Left lung (tissue), 10 donors: ENCODE results near the gene STOML1. TPM values are rescaled to one million over a fixed set of nuclear protein-coding genes. Genes with fewer than 3 reads are reported as not detected.

ENCODE experiments used
- ATAC-seq: fragments of 200-7000 bp; cut with Tn5 transposase; one replicate; pipeline ENCODE4 v1.9.1; 2020; ENCODE audit warnings: moderate library complexity
- DNase-seq, 4 donors: peaks; one replicate each; pipeline ENCODE4 v3.0.0-alpha.2; 2013 to 2020
- H3K27ac ChIP-seq, 2 donors: fragments of 200-600 bp; sonication (generic) in 1 of 2; one replicate each; pipeline versions ENCODE4 v1.5.0 to v1.8.0; 2020 to 2021
- H3K27me3 ChIP-seq, 2 donors: fragments of 200-600 bp; sonication (generic) in 1 of 2; one replicate each; pipeline versions ENCODE4 v1.5.0 to v1.8.0; 2020 to 2021
- H3K36me3 ChIP-seq, 2 donors: fragments of 200-600 bp; sonication (generic) in 1 of 2; one replicate each; pipeline versions ENCODE4 v1.5.0 to v1.8.0; 2020 to 2021
- H3K4me1 ChIP-seq, 2 donors: fragments of 200-600 bp; one replicate each; pipeline ENCODE4 v1.8.0; 2021
- H3K4me3 ChIP-seq, 2 donors: fragments of 200-600 bp; sonication (generic) in 1 of 2; one replicate each; pipeline versions ENCODE4 v1.5.0 to v1.8.0; 2020 to 2021; ENCODE audit warnings: mild to moderate bottlenecking in 1 of 2
- H3K9me3 ChIP-seq, 2 donors: fragments of 200-600 bp; sonication (generic) in 1 of 2; one replicate each; pipeline versions ENCODE4 v1.5.0 to v1.8.0; 2020 to 2021
- intact Hi-C, 2 donors: fragments of 100-400 bp; cut with DNase I; formaldehyde crosslinking; loops; one replicate each; pipeline versions ENCODE4 v1.11.2 to v1.14.2; 2022
- polyA plus RNA-seq, 6 donors: library from polyadenylated mRNA; unstranded; fragments of 120-200 nt; gene quantifications; one replicate each; pipeline ENCODE4 v1.2.1, GENCODE V29; 2013; ENCODE audit not compliant: insufficient read length in 6 of 6
- total RNA-seq, 2 donors: library from RNA; stranded (reverse); fragmentation: NEBNext Ultra II Directional; extraction: Animal tissue kit (Norgen Biotek cat#: 25700); gene quantifications; one replicate each; pipeline ENCODE4 v1.2.1, GENCODE V29; 2021
- TF ChIP-seq, protein P1 (sequence below), 2 donors: fragments of 200-600 bp; sonication (generic) in 1 of 2; IDR thresholded peaks; one replicate each; pipeline versions ENCODE4 v1.5.0 to v1.8.0; 2021; ENCODE audit warnings: antibody characterized with exemption in 2 of 2
- donor health status: DM: no; HTN: yes; CAD: no.
- donor health status: DM: no; HTN: no; CAD: no.

The STOML1 gene
- total and polyA plus RNA-seq, 8 donors: 10.9 to 29.3 (median 13.7) TPM

DNA sequence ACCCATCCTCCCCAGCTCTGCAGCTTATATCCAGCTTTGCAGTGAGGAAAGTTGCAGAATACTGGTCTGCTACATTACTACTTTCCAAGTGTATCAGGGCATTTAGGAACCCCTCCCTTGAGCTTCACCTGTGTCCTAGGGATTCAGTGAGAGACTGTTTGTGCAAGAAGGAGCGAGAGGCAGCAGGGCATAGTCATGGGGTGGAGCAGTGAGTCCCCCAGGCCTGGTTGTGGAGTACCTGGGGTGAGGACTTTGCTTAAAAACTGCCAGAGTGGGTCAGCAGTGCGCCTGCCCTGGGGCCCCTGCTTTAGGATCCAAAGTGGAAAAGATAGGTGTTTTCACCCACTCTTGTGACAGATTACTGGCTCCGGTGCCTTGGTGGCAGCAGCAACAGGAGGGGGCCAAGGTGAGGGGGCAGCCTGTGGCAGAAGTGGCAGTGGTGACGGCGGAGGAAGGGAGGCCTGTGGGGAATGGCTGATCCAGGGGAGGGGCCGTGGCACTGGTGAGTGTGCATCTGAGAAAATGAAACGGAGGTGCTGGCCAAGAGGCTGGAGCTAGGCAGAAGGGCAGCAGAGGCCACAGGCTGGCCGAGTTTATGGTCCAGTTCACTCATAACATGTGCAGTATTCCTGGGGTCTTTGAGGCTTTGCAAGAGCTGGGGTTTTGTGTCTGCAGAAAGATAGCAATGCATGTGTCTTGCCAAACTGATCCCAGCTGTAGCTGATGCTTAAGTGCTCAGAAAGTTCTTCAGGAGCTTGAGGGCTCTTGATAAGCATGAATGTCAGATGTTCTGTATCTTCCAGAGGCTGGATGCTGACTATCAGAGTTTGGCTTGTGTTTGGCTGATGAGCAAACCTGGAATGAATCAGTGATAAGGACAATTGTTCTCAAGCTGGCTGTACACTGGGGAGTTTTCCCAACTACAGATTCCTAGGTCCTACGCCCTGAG lies 46.9 kb upstream of the STOML1 start:
- Histone ChIP-seq H3K27me3 (no peaks in the 10 kb centered on the region), H3K36me3 (peaks cover 0 to 82% of the 10 kb centered on the region in 2 donors), H3K4me3 (no peak overlapping the region), H3K9me3 (no peaks in the 10 kb centered on the region), H3K27ac (peak overlapping the region in 1 of 2 donors; percentile 37), H3K4me1 (peaks cover 14 to 24% of the 10 kb centered on the region in 2 donors)
- TF ChIP-seq, protein P1, sequence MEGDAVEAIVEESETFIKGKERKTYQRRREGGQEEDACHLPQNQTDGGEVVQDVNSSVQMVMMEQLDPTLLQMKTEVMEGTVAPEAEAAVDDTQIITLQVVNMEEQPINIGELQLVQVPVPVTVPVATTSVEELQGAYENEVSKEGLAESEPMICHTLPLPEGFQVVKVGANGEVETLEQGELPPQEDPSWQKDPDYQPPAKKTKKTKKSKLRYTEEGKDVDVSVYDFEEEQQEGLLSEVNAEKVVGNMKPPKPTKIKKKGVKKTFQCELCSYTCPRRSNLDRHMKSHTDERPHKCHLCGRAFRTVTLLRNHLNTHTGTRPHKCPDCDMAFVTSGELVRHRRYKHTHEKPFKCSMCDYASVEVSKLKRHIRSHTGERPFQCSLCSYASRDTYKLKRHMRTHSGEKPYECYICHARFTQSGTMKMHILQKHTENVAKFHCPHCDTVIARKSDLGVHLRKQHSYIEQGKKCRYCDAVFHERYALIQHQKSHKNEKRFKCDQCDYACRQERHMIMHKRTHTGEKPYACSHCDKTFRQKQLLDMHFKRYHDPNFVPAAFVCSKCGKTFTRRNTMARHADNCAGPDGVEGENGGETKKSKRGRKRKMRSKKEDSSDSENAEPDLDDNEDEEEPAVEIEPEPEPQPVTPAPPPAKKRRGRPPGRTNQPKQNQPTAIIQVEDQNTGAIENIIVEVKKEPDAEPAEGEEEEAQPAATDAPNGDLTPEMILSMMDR (IDR thresholded peaks at IDR 0.05): no peak
- ATAC-seq (no peak), DNase-seq (no peak)
- intact Hi-C loops: no loop called here

DNA sequence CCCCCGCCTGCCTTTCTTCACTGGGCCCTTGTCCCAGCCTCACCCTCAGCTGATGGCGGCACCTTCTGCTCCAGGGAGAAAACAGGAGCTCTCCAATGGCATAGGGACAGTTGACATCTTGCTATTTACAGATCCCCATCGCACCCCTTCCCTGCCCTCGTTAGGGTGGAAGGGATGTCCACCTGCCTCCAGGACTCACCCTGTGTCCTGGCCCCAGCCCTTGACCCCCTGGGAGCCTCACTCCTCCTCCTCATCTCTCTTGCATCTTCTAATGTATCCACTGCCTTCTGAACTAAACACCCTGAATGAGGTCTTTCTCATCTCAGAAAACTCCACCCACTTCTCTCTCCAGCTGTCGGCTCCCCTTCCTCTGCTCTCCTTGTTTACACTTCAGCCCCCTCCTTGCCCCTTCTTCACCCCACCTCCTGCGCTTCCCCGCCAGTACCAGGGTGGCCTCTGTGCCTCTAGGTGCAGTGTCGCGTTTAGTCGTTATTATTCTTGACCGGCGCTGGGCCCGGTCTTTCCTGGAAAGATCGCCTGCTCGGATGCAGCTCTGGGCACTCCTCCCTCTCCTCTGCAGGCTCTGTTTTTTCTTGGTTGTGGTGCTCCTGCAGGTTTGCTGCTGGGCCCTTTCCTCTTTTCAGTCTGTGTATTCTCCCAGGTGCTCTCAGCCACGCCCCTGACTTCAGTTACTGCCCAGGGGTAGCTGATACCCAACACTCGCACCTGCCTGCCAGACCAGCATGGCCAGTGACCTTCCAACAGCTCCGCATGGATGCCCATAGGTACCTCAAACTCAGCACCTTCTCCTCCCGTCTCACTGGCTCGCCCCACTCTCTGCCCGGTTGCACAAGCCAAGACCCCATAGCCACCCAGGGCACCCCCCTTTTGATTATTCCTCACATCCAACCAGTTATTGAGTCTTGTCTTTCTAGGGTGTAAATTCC lies 45.3 kb upstream of the STOML1 start:
- TF ChIP-seq, protein P1 (IDR thresholded peaks at IDR 0.05): no peak
- H3K27me3 ChIP-seq: no peaks in the 10 kb centered on the region
- DNase-seq (no peak), ATAC-seq (no peak)
- H3K27ac ChIP-seq: no peak overlapping the region
- H3K4me1 ChIP-seq: peaks cover 9 to 27% of the 10 kb centered on the region in 2 donors
- intact Hi-C loops: no loop called here
- H3K4me3 ChIP-seq: no peak overlapping the region
- H3K9me3 ChIP-seq: no peaks in the 10 kb centered on the region
- H3K36me3 ChIP-seq: peaks cover 0 to 82% of the 10 kb centered on the region in 2 donors

DNA sequence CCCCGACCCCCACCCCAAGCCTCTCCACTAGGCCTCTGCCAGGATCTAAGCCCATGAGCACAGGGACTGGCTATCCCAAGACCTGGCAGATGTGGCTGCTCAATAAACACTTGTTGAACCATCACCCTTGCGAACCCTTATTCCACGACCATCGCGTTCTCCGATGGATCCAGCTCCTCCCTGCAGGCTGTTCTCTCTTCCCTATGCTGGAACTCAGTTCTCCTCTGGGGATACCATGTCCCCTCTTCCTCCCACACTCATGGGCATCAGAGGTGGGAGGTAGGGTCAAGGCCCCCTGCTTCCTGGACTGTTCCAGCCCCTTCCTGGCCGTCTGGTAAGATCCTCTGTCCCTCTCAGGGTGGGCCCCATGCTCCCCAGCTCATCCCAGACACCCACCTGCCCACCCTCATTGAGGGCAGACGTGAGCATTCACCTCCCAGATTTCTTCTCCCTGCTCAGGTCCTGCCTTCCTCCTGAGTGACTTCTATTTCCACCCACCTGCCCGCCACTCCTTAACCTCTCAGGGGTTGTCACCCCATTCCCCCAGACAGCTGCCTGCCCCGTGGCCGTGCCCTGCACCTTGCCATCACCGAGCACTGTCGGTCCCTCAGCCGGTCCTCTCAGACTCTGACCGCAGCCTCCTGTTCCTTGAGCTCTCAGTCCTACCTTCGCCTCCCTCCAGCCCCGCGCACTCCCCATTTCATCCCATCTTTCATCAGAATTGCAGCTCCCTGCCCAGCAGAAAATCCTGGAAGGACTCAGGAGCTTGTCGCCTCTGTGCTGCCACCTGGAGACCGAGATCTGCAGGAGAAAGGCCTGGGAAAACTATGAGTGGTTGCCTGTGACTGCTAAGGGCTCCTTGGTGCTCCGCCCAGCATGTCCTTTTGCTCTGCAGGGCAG lies 44.4 kb upstream of the STOML1 start:
- Histone ChIP-seq H3K36me3 (peaks cover 0 to 83% of the 10 kb centered on the region in 2 donors), H3K9me3 (no peaks in the 10 kb centered on the region), H3K27ac (peak overlapping the region in 1 of 2 donors; percentile 23), H3K27me3 (no peaks in the 10 kb centered on the region), H3K4me1 (peaks cover 9 to 27% of the 10 kb centered on the region in 2 donors), H3K4me3 (no peak overlapping the region)
- ATAC-seq (peak; percentile 83), DNase-seq (peak in 2 of 4 donors; percentile 60 to 75)
- TF ChIP-seq, protein P1 (IDR thresholded peaks at IDR 0.05): peak in 1 of 2 donors; percentile 23
- intact Hi-C loops: no loop called here

DNA sequence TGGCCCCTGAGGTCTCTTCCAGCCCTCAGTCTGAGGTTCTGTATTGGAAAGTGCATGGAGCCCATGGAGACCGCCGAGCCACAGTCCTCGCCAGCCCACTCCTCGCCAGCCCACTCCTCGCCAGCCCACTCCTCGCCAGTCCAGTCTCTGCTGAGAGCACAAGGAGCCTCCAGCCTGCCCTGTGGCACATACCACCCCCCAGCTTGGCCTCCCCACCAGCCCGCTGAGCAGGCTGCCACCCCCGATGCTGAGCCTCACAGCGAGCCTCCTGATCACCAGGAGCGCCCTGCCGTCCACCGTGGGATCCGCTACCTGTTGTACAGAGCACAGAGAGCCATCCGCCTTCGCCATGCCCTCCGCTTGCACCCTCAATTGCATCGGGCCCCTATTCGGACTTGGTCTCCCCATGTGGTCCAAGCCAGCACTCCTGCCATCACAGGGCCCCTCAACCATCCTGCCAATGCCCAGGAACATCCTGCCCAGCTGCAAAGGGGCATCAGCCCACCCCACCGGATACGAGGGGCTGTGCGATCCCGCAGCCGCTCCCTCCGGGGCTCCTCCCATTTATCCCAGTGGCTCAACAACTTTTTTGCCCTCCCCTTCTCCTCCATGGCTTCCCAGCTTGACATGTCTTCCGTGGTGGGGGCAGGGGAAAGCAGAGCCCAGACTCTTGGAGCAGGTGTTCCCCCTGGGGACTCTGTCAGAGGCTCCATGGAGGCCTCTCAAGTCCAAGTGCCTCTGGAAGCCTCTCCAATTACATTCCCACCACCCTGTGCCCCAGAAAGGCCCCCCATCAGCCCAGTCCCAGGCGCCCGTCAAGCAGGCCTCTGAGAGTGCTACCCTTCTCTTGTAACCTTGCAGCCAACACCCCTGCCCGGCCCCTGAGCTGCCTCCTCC lies 43.3 kb upstream of the STOML1 start:
- no peak overlapping the region for H3K27ac ChIP-seq
- H3K36me3 ChIP-seq: peaks cover 0 to 82% of the 10 kb centered on the region in 2 donors
- no peak overlapping the region for H3K4me3 ChIP-seq
- ATAC-seq (no peak), DNase-seq (no peak)
- TF ChIP-seq, protein P1 (IDR thresholded peaks at IDR 0.05): no peak
- H3K4me1 ChIP-seq: peaks cover 9 to 18% of the 10 kb centered on the region in 2 donors
- intact Hi-C loops: no loop called here
- no peaks in the 10 kb centered on the region for H3K9me3 ChIP-seq
- H3K27me3 ChIP-seq: no peaks in the 10 kb centered on the region
